ENCODE data around the gene ZNF689. TPM values are rescaled to one million over a fixed set of nuclear protein-coding genes. Genes with fewer than 3 reads are reported as not detected.
A peak's percentile ranks its signal among the peaks of the same experiment; 100 is the strongest.

The ZNF689 gene
- total and polyA plus RNA-seq, 2 of the 13 experiments (the other 11 are each of a cell fraction or from before 2014, with no cell fraction given), result 9.7 to 19.5 TPM

DNA sequence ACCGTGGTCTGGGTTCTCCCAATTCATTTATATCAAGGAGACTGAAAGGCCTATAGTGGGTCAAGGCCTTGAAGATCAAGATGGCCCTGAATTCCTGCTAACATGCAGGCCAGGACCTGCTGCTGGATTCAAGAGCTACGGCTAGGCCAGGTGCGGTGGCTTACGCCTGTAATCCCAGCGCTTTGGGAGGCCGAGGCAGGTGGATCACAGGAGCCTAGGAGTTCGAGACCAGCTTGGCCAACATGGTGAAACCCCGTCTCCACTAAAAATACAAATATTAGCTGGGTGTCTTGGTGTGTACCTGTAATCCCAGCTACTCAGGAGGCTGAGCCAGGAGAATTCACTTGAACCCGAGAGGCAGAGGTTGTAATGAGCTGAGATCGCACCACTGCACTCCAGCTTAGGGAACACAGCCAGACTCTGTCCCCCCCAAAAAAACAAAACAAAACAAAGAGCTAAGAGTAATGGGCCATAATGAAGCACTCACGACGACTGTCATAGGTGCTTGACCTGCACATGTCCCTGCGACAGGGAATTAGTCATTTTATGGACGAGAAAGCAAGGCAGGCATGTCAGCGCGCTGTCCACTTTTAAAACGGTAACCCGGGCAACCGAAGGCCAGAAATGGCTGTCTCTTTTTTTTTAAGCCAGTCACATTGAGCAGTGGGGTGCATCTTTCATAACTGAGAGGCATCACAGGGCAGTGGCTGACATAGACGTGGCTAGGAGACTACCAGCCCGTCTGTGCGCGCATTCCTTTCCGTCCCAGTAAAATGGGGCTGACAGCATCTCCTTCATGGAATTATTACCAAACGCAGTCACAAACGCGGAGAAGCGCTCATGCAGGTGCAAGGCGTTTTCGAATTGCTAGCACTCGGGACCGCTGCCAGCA, 47.0 kb upstream of the ZNF689 start (continued):
- 0 out of 2 replicates have a peak, but pooled peaks have one; percentile 14 for TF ChIP-seq DNMT1 (CRISPR knock-in tag; IDR thresholded peaks at IDR 0.05)
- TF ChIP-seq ATF1 (CRISPR knock-in tag; IDR thresholded peaks at IDR 0.05), result no peak
- no peak for TF ChIP-seq ZMYM3 (CRISPR knock-in tag; IDR thresholded peaks at IDR 0.05)
- TF ChIP-seq CBX2 (IDR thresholded peaks at IDR 0.05; ENCODE audit: low read depth, low read length), result no peak
- no peak for TF ChIP-seq CBX2 (CRISPR knock-in tag; IDR thresholded peaks at IDR 0.05; ENCODE audit: low read depth)
- TF ChIP-seq ZNF263 (CRISPR knock-in tag; IDR thresholded peaks at IDR 0.05), result no peak
- TF ChIP-seq U2AF2 (IDR thresholded peaks at IDR 0.05; ENCODE audit: low read depth, low read length), result no peak
- TF ChIP-seq SRY (CRISPR knock-in tag; IDR thresholded peaks at IDR 0.05), result peak; percentile 93; the same call in 1 of the 2 replicates
- no peak for TF ChIP-seq ZSCAN12 (CRISPR knock-in tag; IDR thresholded peaks at IDR 0.05)
- no peak for TF ChIP-seq PAF1 (CRISPR knock-in tag; IDR thresholded peaks at IDR 0.05)
- no peak for TF ChIP-seq NAIF1 (CRISPR knock-in tag; IDR thresholded peaks at IDR 0.05; ENCODE audit: borderline replicate concordance)
- no peak for TF ChIP-seq ZFP37 (CRISPR knock-in tag; IDR thresholded peaks at IDR 0.05; ENCODE audit: borderline replicate concordance)
- TF ChIP-seq, protein P1, sequence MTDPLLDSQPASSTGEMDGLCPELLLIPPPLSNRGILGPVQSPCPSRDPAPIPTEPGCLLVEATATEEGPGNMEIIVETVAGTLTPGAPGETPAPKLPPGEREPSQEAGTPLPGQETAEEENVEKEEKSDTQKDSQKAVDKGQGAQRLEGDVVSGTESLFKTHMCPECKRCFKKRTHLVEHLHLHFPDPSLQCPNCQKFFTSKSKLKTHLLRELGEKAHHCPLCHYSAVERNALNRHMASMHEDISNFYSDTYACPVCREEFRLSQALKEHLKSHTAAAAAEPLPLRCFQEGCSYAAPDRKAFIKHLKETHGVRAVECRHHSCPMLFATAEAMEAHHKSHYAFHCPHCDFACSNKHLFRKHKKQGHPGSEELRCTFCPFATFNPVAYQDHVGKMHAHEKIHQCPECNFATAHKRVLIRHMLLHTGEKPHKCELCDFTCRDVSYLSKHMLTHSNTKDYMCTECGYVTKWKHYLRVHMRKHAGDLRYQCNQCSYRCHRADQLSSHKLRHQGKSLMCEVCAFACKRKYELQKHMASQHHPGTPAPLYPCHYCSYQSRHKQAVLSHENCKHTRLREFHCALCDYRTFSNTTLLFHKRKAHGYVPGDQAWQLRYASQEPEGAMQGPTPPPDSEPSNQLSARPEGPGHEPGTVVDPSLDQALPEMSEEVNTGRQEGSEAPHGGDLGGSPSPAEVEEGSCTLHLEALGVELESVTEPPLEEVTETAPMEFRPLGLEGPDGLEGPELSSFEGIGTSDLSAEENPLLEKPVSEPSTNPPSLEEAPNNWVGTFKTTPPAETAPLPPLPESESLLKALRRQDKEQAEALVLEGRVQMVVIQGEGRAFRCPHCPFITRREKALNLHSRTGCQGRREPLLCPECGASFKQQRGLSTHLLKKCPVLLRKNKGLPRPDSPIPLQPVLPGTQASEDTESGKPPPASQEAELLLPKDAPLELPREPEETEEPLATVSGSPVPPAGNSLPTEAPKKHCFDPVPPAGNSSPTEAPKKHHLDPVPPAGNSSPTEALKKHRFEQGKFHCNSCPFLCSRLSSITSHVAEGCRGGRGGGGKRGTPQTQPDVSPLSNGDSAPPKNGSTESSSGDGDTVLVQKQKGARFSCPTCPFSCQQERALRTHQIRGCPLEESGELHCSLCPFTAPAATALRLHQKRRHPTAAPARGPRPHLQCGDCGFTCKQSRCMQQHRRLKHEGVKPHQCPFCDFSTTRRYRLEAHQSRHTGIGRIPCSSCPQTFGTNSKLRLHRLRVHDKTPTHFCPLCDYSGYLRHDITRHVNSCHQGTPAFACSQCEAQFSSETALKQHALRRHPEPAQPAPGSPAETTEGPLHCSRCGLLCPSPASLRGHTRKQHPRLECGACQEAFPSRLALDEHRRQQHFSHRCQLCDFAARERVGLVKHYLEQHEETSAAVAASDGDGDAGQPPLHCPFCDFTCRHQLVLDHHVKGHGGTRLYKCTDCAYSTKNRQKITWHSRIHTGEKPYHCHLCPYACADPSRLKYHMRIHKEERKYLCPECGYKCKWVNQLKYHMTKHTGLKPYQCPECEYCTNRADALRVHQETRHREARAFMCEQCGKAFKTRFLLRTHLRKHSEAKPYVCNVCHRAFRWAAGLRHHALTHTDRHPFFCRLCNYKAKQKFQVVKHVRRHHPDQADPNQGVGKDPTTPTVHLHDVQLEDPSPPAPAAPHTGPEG (CRISPR knock-in tag; IDR thresholded peaks at IDR 0.05), result no peak
- TF ChIP-seq CHD4 (IDR thresholded peaks at IDR 0.05; ENCODE audit: borderline replicate concordance, low read length), result no peak
- TF ChIP-seq, protein P2, sequence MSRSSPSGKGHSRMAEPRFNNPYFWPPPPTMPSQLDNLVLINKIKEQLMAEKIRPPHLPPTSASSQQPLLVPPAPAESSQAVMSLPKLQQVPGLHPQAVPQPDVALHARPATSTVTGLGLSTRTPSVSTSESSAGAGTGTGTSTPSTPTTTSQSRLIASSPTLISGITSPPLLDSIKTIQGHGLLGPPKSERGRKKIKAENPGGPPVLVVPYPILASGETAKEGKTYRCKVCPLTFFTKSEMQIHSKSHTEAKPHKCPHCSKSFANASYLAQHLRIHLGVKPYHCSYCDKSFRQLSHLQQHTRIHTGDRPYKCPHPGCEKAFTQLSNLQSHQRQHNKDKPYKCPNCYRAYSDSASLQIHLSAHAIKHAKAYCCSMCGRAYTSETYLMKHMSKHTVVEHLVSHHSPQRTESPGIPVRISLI (CRISPR knock-in tag; IDR thresholded peaks at IDR 0.05; ENCODE audit: borderline replicate concordance), result no peak
- no peak for TF ChIP-seq ZNF782 (CRISPR knock-in tag; IDR thresholded peaks at IDR 0.05; ENCODE audit: borderline replicate concordance)
- no peak for TF ChIP-seq ZNF180 (CRISPR knock-in tag; IDR thresholded peaks at IDR 0.05; ENCODE audit: borderline replicate concordance, low read depth)
- TF ChIP-seq SMYD3 (CRISPR knock-in tag; IDR thresholded peaks at IDR 0.05), result no peak
- no peak for TF ChIP-seq TCF7L2 (IDR thresholded peaks at IDR 0.05; ENCODE audit: low read depth, low read length)
- TF ChIP-seq NCOA5 (CRISPR knock-in tag; IDR thresholded peaks at IDR 0.05), result no peak
- no peak for TF ChIP-seq ZNF235 (CRISPR knock-in tag; IDR thresholded peaks at IDR 0.05; ENCODE audit: borderline replicate concordance)
- no peak for TF ChIP-seq ZBTB14 (CRISPR knock-in tag; IDR thresholded peaks at IDR 0.05)

Measured in HepG2 (cell line).